GM12892 (cell line): ENCODE data around the gene ZNF48.

Experiments used
- POLR2A ChIP-seq: IDR thresholded peaks from 2 replicates; pipeline ENCODE4 v1.6.1; 2011; ENCODE audit warnings: low read depth, low read length, control low read depth
- POLR2AphosphoS5 ChIP-seq: IDR thresholded peaks from 2 replicates; pipeline ENCODE4 v1.6.1; 2011; ENCODE audit warnings: low read depth, low read length, control low read depth

DNA sequence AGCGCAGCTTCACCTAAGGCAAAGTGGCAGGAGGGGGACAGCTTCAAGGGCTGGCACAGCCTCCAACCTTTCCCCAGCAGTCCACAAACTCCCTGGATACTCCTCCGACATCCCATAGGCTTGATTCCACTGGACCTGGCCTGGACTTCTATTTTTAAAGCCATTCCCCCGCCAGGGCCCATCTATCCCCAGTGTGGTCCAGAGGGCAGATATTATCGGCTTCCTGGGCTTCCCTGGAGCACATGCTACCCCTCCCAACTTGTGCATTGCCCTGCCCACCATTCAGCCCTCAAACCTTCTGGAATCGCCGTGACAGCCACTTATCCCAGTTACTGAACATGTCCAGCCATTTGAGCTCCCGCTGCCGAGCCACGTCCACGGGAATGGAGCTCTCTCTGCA is 30.0 kb upstream of the ZNF48 start:
- TF ChIP-seq POLR2A (no peak), POLR2AphosphoS5 (no peak)
